ENCODE results near the gene C22orf39.

- TF ChIP-seq, protein P1, sequence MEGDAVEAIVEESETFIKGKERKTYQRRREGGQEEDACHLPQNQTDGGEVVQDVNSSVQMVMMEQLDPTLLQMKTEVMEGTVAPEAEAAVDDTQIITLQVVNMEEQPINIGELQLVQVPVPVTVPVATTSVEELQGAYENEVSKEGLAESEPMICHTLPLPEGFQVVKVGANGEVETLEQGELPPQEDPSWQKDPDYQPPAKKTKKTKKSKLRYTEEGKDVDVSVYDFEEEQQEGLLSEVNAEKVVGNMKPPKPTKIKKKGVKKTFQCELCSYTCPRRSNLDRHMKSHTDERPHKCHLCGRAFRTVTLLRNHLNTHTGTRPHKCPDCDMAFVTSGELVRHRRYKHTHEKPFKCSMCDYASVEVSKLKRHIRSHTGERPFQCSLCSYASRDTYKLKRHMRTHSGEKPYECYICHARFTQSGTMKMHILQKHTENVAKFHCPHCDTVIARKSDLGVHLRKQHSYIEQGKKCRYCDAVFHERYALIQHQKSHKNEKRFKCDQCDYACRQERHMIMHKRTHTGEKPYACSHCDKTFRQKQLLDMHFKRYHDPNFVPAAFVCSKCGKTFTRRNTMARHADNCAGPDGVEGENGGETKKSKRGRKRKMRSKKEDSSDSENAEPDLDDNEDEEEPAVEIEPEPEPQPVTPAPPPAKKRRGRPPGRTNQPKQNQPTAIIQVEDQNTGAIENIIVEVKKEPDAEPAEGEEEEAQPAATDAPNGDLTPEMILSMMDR (IDR thresholded peaks at IDR 0.05): no peak
- no peak for TF ChIP-seq POLR2A (IDR thresholded peaks at IDR 0.05)
Observed at GRCh38 chr22:19398652-19399051, 48.9 kb downstream of the C22orf39 start.

Data from Peyer's patch (tissue), 4 donors.